ELF-1 (cell line): Measurements from ENCODE around the gene CYTH1.

ENCODE experiments used
- DNase-seq: peaks from one replicate; pipeline ENCODE4 v3.0.0-alpha.2; 2016; ENCODE audit warnings: low read depth, low spot score

The CYTH1 gene, protein sequence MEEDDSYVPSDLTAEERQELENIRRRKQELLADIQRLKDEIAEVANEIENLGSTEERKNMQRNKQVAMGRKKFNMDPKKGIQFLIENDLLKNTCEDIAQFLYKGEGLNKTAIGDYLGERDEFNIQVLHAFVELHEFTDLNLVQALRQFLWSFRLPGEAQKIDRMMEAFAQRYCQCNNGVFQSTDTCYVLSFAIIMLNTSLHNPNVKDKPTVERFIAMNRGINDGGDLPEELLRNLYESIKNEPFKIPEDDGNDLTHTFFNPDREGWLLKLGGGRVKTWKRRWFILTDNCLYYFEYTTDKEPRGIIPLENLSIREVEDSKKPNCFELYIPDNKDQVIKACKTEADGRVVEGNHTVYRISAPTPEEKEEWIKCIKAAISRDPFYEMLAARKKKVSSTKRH

DNA sequence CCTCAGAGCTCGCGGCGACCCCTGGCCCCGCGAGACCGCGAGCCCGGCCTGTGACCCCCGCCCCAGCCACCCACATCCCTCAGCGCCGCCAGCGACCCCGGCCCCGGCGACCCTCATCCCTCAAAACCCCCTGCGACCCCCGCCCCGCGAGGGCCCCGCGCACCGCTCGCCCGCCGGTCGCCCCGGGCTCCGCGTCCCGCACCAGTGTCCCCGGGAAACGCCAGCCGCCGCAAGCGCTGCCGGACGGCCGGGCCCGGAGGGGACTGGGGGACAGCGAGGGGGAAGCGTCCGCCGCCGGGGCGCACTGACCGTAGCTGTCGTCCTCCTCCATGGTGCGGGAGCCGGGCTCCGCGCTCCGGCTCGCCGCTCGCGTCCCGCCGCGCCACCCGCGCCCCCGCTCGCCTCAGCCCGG, at the start of gene CYTH1:
Gene CYTH1, minus strand, starts transcription at position 381 of the 412 bp plus-strand sequence. Its CDS starts 50 bp downstream, at position 331.
- no peak for DNase-seq

DNA sequence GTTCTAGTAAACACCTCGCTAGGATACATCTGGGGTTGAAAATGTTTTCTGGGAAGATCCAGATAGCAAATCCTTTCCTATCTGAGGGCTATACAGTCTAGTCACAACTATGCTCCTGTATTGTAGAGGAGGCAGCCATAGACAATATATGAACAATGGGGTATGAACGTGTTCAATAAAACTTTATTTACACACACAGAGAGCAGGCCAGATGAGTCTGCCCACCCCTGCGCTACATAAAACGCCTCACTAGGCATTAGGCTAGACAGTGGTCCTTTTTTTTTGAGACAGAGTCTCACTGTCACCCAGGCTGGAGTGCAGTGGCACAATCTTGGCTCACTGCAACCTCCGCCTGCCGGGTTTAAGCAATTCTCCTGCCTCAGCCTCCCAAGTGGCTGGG, 47.4 kb upstream of the CYTH1 start:
- no peak for DNase-seq

DNA sequence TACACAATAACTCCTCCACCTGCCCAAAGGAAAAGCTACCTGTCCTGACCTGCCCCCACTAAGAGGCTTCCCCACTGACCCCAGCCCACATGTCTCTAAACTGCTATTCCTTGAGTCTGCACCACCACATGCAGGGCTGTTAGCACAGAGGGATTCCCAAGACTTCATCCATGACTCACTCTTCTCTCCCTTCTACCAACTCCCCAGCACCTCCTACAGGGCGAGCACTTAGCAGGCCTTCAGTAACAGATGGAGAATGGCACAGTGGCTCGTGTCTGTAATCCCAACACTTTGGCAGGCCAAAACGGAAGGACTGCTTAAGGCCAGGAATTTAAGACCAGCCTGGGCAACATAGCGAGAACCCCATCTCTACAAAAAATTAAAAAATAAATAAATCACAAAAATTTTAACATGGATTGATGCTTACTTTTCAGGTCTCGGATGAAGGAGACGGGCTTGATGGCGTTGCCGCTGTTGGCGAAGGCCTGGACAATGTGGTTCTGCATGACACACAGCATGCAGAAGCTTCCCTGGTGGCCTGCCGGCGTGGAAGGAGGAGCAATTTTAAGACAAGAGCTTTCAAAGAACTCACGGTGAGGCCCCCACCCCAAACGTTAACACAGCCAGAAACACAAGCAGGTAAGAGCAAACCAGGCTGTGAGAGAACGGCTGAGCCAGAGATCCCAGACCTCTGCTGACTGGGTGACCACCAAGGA, 46.6 kb upstream of the CYTH1 start:
- peak; percentile 27 for DNase-seq

DNA sequence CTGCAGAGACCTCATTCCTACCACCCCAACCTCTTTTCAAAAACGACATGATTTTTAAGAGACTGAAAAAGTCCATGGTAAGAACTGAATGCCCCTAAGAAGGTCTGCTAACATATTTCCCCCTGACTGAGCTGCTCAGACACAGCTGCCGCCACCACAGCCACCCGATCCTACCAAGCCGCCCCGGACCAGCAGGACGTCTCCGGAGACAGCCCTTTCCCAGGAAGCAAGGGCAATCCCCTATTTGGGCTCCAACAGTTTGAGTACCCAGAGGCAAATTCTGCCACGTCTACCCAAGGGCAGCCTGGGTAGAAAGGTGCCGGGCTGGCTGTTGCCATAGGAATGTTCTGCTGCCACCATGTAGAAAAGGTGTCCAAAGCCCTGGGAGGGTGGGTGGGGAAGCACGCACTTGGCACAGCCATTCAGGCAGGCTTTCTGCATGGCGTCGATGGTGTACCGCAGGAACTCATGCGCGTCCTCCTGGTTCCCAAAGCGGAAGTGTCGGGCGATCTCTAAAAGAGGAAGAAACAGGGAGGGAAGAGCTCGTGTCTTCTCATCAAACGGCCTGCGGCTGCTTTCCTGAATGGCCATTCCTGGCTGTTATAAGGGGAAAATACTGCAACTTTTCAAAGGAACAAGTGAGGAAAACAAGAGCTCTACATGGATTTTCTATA, 44.9 kb upstream of the CYTH1 start:
- no peak for DNase-seq

DNA sequence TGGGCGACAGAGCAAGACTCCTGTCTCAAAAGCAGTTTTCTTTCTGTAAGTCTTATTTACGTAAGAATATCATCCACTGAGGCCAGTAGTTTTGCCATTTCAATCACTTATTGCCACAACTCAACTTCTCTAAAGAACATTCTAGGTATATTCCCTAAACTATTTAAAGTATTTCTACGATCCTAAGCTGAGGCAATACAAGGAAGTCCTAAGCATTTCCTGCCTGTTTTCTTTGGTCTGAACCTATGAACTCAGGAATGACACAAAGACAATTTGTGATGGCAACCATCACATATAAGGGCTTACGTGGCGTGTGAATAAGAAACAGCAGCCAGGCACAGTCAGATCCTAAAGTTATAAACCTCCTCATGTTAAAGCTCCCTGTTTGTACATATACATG, 44.3 kb upstream of the CYTH1 start:
- no peak for DNase-seq

DNA sequence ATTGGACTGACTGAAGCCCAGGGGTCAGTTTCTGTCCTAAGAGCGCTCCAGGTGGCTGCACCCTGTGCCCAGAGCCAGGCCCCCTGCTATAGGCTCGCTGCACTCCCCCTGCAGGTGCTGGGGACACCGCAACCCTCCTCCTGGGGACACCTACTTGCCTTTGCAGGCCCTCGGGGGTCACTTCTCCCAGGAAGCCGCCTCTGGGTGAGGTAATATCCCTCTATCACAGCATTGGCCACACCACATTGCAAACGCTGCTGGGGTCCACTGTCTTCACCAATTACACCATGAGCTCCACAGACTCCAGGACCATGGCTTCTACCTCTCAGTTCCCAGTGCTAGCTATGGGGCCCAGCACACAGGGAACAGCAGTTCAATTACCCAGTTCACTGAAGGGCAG, 43.6 kb upstream of the CYTH1 start:
- no peak for DNase-seq

DNA sequence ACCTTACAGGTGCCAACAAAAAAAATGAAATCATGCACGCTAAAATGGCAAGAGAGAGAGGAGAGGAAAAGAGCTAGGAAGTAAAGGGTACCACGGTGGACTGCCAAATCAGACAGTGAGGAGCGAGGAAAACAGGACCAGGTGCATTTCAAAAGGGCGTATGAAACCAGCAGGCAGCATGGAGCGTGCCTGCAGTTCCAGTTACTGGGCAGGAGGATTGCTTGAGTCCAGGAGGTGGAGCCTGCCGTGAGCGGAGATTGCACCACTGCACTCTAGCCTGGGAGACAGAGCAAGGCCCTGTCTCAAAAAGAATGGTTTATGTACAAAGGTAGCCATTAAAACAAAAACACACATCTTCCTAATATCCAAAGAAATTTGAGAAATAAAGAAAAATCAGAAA, 42.2 kb upstream of the CYTH1 start:
- no peak for DNase-seq

DNA sequence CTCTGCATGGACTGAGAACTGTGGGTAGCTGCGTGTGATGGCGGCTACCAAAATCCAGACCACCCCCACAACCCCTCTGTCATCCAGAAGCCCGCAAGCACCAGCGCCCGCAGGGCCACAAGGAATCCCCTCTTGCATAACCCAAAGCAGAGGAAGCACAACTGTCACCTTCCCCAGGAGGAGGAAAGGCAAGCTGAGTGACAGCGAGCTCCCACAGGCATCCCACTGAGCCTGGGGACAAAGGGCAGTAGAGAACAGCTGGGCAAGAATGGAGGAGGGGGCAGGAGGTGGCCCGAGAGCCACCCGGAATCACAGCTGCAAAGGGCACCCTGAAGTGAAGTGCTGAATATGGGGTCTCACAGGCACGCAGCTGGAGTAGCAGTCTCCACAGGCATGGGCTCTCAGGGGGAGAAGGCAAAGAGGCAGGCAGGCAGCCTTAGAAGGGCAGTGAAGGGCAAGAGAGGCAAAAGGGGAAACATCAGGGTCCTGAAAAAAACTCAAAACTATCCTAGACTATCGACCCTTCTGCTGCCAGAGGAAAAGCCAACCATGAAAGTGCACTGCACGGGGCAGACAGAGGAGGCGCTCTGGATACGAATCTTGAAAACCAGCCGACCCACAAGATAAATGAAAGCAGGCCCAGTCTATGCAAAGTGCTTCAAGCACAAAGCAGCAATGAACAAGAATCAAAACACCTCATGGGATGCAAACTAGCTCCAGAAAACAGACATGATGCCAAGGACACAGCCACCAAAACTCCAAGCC, 41.4 kb upstream of the CYTH1 start:
- no peak for DNase-seq

DNA sequence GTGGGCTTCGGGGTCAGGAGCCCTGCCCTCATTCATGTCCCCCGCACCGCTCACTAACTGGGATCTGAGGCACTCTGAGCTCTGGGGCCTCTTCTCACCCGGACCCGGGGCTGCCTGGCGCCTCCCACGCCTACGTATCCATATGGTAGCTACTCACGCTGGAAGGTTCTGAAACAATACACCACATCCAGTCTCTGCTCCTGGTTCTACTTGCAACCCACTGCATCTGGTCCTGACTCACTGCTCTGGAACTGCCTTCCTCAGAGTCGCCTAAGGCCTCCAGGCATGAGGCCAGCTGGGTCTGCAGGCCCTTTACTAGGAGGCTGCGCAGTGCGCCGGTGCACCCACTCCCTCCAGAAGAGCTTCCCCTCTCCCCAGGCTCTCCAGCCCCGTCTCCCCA, 40.5 kb upstream of the CYTH1 start:
- no peak for DNase-seq

DNA sequence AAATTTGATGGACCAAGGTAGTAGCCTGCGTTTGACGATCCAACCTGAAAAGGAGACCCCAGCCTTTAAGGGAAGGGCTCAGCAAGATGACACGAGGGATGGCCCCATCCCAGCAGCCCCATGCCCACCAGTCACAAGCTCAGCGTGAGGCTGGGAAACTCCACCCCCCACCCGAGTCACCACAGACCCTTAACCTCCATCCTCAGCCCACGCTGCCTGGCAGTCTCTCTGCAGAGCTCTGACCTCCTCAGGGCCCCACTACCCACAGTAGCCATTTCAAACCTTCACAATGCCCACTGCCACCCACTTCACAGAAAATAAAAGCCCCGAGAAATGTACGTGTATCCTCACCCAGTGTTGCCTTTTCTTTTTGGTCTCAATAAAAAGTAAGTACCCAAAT, 39.9 kb upstream of the CYTH1 start:
- no peak for DNase-seq

DNA sequence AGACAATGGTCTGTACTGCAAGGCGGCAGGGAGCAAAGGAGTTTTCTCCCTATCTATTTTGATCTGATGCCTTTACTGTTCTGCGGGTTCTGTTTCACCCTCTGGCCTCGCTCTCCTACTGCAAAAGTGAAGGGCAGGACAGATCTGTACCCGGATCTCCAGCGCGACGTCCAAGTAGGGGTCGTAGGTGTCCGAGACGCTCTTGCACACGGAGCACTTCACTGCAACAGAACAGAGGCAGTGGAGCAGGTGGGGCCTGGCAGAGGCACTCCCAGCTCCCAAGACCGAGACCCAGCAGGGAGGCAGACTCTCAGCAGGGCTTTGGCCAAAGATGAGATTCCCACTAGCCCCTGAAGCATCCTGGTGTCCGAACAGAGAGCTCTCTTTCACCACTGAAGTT, 38.8 kb upstream of the CYTH1 start:
- DNase-seq = no peak

DNA sequence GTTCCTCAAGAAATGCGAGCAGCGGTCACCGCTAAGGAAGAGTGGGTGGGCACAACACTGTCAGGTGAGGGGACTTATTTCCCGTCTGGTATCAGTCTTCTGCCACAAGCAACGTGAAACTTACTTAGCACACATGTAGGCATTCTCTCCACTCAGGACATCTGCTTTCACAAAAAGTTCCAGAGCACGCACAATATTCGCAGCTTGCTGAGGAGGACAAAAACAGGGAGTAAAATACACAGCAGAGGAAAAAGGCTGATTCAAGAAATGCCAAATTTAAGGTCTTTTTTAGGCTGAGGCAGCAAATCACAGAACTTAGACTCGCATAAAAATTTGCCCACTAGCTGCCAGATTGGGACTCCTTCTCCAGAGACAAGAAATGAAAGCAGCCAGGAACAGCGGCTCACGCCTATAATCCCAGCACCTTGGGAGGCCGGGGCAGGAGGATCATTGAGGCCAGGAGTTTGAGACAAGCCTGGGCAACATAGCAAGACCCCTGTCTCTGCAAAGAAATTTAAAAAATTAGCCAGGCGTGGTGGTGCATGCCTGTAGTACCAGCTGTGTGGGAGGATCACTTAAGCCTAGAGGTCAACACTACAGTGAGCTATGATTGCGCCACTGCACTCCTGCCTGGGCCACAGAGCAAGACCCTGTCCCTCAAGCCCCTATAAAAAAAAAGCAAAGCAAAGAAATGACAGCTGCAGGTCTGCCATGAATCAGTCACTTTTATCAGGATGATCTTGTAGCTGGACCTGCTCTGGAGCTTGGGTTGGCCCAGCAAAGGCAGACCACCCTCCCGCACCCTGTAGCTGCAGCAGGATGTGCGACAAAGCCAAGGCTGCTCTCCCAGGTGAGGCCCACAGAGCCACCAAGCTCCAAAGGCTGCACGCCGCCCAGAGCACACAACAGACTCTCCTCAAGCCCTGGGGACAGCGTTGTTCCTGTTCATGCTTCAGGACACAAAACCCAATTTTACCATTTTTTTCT, 38.0 kb upstream of the CYTH1 start:
- DNase-seq = no peak

DNA sequence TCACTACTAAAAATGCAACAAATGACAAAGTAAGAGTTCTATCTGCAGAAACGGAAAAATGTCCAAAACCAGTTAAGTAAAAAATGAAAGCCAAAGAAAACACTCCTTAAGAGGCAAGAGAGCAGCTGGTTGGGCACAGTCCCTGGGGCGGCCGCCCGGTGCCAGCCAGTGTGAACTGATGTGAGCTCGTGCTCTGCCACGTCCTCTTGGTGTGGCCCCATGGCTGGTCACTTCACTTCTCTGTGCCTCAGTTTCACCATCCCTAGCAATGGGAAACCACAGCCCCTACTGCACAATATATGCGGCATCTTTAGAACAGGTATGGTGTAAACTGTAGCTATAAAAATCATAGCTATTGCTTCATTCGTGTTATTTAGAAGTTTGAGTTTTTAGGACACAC, 37.3 kb upstream of the CYTH1 start:
- no peak for DNase-seq

DNA sequence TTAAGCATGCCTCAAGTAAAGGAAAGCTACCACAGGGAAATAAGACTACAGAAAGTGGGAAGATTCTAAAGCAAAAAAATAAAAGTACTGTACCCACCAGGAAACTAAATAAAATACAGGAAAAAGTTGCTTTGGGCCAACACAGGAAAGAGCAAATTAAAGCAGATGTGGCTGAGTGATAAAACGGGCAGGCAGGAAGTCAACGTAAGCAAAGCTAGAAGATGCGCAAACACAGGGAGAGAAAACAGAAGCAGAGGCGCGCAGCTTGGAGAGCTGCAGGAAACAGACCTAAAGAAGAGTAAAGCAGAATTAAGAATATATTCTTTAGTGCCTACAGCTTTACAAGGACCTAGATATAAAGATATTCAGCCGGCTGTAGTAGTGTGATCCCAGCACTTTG, 36.9 kb upstream of the CYTH1 start:
- DNase-seq = no peak

DNA sequence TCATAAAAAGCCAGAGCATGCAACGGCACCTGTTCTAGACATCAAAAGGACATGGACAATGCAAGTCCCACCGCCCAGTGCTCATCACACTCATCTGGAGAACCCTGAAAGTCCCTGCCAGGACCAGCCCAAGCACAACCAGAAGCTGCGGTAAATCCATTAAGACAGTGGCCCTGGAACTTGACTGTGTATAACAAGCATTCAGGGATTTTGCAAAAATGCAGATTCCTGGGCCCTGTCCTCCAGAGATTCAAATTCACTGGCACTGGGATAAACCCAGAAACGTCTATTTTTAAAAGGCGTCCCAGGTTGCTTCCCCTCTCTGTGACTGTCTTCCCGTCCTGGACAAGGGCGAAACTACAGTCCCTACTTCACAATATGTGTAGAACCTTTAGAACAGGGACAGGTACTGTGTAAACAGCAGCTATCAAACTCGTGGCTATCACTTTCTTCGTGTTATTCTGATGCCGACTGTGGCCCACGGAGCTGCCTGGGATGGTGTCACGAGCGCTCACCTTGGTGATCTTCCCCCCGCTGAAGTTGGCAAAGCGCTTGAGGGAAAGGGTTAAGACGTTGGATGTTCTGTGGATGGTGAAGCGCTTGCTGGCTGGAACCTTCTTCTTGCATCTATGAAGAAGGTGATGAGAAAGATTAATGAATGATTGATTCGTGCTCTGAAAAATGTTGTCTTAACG, 36.2 kb upstream of the CYTH1 start:
- no peak for DNase-seq

DNA sequence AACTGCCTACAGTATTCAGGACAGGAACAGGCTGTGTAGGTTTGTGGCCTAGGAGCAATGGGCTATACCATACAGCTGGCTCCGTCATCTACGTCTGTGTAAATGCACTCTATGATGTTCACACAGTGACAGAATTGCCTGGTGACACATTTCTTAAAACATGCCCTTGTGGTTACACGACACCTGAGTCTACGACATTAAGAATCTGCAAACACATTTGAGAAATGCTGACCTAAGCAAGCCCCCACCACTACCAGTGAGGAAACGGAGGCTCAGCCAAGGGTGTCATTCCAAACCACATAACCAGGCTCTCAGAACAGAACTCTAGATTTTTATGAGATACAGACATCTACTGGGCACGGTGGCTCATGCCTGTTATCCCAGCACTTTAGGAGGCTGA, 35.0 kb upstream of the CYTH1 start:
- no peak for DNase-seq

DNA sequence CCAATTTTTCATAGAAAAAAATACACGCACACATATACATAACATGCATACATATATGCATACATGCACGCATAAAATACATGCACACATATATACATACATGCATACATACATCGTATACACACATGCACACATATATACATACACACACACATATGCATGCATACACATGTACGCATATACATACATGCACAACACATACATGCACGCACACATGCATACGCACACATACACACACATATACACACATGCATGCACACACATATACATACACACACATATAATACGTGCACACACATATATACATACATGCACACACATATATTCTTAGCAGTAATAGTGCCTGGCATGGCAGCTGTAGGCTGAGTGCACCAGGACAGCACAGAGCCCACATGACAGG, 33.6 kb upstream of the CYTH1 start:
- DNase-seq = no peak

DNA sequence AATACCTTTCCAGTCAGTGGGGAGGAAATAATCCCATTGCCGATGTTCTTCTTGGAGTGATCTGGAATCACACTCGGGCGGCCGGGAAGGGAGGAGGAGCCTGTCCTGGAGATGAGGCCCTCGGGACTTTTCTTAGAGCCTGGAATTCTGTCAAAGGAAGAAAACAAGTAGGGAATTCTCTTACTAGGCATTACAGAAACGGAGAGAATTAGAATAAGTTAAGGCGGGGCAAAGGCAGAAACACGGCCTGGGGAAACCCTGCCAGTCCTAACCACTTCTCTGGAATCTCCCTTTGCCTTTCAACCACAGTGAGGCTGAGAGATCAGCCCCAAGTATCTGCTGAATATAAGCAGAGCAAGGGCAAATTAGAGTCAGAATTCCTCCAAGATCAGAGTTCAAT, 30.8 kb upstream of the CYTH1 start:
- peak; percentile 74 for DNase-seq

DNA sequence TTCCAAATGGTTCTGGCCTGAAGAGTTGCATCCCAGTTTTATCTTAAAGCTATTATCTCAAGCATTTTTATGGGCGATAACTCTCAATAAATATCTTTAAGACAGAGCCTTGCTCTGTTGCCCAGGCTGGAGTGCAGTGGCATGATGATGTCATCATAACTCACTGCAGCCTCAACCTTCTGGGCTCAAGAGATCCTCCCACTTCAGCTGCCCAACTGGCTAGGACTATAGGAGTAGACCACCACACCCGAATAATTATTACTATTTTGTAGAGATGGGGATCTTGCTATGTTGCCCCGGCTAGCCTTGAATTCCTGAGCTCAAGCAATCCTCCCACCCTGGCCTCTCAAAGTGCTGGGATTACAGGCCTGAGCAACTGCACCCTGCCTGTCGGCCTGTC, 26.1 kb upstream of the CYTH1 start:
- DNase-seq = no peak

DNA sequence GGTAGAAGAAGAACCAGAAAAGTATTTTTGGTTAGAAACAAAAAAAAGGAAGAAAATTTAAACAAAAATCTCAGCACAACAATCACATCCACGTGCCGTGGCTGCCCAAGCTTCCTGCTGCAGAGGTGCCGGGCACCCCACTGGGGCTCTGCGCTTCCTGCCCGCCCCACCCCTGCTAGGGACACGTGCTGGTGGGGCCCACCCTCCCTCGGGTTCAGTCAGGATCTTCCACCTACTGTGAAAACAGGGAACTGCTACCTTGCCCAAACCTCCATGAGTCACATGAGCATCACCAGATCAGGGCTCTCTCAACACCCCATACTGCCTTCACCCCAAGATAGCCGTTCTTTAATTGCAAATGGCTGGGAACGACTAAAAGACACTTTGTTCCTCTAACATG, 24.4 kb upstream of the CYTH1 start:
- no peak for DNase-seq
